ENCODE results near the gene GAD1.

DNA sequence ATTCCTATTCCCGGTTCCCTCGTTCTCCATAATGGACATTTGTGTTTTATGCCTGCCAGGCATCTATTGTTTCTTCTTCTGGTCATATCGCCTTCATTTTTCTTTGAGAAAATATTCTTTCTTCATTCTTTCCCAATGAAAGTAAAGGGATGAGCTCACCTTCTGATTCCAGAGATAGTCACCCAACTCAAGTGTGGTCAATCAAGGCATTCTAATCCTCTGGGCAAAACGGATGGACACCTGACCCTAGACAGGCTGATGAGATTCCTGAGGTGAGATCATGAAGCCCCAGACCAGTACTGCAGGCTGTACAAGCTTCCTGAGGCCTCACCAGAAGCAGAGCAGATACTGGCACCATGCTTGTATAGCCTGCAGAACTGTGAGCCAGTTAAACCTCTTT lies 52.8 kb downstream of the GAD1 start:
- TF ChIP-seq EZH2 (IDR thresholded peaks at IDR 0.05; ENCODE audit: insufficient read depth, poor library complexity, severe bottlenecking) (no peak), EZH2phosphoT487 (IDR thresholded peaks at IDR 0.05; ENCODE audit: insufficient read depth, low read depth) (no peak)
